Measurements from ENCODE around the gene IFT122. TPM values are rescaled to one million over a fixed set of nuclear protein-coding genes. Genes with fewer than 3 reads are reported as not detected.
"Not testable (repeated sequence)": the region's sequence is repeated elsewhere in the genome, so short reads cannot be mapped to it uniquely, and the experiment has no call there.

The IFT122 gene
- total RNA-seq, 6 experiments from 2014 or later, result 7.1 to 16.8 (median 11.5) TPM

DNA sequence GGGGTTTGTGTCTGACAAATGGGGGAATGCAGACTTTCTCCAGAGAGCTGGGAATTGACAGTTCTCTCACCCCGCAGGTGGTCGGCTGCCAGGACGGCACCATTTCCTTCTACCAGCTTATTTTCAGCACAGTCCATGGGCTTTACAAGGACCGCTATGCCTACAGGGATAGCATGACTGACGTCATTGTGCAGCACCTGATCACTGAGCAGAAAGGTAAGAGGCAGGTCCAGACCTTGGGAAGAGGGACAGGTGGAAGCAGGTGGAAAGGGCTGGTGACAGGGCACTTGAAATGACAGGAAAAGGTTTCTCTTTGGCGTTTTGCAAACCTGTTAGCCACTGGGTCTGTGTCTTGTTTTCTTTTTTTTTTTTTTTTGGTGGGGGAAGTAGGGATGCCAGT lies 36.6 kb downstream of the IFT122 start:
- Histone ChIP-seq H3K9me3 (no peaks in the 10 kb centered on the region), H3K27me3 (no peaks in the 10 kb centered on the region), H3K4me1 (peaks cover 0 to 33% (median 7%) of the 10 kb centered on the region in 4 donors), H3K4me3 (no peak overlapping the region), H3K27ac (no peak overlapping the region), H3K36me3 (peaks cover 0 to 20% (median 0%) of the 10 kb centered on the region in 4 donors)
- intact Hi-C loops (cut with DNase I), result no loop called here
- TF ChIP-seq, protein P1, sequence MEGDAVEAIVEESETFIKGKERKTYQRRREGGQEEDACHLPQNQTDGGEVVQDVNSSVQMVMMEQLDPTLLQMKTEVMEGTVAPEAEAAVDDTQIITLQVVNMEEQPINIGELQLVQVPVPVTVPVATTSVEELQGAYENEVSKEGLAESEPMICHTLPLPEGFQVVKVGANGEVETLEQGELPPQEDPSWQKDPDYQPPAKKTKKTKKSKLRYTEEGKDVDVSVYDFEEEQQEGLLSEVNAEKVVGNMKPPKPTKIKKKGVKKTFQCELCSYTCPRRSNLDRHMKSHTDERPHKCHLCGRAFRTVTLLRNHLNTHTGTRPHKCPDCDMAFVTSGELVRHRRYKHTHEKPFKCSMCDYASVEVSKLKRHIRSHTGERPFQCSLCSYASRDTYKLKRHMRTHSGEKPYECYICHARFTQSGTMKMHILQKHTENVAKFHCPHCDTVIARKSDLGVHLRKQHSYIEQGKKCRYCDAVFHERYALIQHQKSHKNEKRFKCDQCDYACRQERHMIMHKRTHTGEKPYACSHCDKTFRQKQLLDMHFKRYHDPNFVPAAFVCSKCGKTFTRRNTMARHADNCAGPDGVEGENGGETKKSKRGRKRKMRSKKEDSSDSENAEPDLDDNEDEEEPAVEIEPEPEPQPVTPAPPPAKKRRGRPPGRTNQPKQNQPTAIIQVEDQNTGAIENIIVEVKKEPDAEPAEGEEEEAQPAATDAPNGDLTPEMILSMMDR (IDR thresholded peaks at IDR 0.05), result no peak
- TF ChIP-seq POLR2A (IDR thresholded peaks at IDR 0.05), result no peak
- no peak for DNase-seq
- no peak for ATAC-seq
- WGBS (ENCODE audit: insufficient coverage, low coverage, low lambda C conversion rate, missing lambda C conversion rate), result 96% methylated on average over 6 of the region's 6 CpGs

DNA sequence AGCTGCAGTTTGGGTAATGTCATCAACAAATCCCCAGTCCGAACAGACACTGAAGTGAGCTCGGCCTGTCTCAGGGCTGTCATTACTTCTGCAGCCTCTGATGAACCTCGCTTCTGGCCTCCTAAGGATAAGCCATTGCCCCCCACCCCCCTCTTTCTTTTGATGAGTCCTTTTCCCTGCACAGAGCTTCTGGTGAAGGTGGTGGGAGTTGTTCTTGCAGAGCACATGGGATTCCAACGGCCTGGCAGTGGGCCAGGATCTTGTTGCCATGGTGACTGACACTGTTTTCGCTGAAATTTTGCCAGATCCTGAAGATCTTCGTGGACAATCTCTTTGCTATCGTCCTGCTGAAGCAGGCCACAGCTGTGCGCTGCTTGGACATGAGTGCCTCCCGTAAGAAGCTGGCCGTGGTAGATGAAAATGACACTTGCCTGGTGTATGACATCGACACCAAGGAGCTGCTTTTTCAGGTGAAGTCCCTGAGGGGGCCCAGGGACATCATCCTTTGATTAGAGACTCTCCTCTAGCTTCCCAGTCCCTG lies 41.3 kb downstream of the IFT122 start:
- H3K9me3 ChIP-seq, H3K27me3 ChIP-seq, H3K4me3 ChIP-seq, H3K4me1 ChIP-seq, H3K27ac ChIP-seq, DNase-seq, ATAC-seq: not testable (repeated sequence)
- H3K36me3 ChIP-seq, result peaks cover 0 to 20% (median 0%) of the 10 kb centered on the region in 4 donors
- intact Hi-C loops (cut with DNase I), result loop anchor here (10.0 kb wide), 1 partner anchor 134 kb away; no protein-coding TSS in a partner anchor
- 60% methylated on average over 2 of the region's 11 CpGs for WGBS (ENCODE audit: insufficient coverage, low coverage, low lambda C conversion rate, missing lambda C conversion rate)

DNA sequence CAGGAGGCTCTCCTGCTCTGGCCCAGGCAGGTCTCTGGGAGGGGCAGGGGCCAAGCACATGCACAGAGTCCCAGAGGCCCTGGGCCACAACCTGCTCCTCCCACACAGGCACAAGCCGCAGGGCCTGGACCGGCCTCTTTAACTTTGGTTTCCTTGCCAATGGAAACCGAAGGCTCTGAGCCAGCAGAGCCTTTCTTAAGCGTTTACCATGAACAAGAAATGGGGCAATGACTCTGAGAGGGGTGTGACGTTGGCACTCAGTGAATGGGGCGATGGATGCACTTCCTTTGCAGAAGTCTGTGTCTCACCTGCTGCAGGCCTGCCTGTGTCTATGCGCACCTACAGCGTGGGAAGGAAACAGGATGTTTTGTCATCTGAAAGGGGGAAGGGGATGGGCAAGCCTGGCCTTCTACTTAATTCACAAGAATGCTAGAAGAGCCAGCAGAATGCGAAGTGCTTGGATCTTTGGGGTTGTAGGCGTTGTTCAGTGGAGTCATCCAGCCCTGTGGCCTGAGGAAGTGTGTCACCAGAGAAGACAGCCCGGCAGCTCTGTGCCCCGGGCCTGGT lies 41.8 kb downstream of the IFT122 start:
- intact Hi-C loops (cut with DNase I), result loop anchor here (10.0 kb wide), 1 partner anchor 133 kb away; no protein-coding TSS in a partner anchor
- Histone ChIP-seq H3K4me3 (no peak overlapping the region), H3K27me3 (no peaks in the 10 kb centered on the region), H3K9me3 (no peaks in the 10 kb centered on the region), H3K36me3 (peaks cover 0 to 20% (median 0%) of the 10 kb centered on the region in 4 donors), H3K4me1 (peaks cover 0 to 5% (median 0%) of the 10 kb centered on the region in 4 donors), H3K27ac (no peak overlapping the region)
- no peak for TF ChIP-seq POLR2A (IDR thresholded peaks at IDR 0.05)
- TF ChIP-seq, protein P1 (IDR thresholded peaks at IDR 0.05), result no peak
- ATAC-seq (peak in 1 of 4 donors; percentile 30), DNase-seq (no peak)
- WGBS (ENCODE audit: insufficient coverage, low coverage, low lambda C conversion rate, missing lambda C conversion rate), result 56% methylated on average over 5 of the region's 12 CpGs

DNA sequence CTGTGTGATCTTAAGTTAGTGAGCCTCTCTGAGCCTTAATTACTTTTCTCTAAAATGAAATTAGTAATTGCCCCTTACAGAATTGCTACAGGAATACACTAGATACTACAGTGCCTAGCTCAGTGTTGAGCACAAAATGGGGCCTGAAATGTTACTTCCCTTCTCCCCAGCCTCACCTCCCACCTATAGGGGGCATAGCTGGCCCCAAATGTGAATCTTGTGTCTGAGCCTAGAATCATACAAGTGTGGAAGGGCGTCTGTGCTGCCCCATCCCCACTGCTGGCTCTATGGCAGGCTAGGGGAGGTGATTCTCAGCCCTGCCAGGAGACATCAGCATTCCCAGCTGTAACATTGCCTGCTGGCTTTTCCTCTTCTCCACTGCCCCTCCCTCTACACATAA lies 42.7 kb downstream of the IFT122 start:
- intact Hi-C loops (cut with DNase I), result loop anchor here (10.0 kb wide), 1 partner anchor 132 kb away; no protein-coding TSS in a partner anchor
- H3K27me3 ChIP-seq, result no peaks in the 10 kb centered on the region
- H3K4me3 ChIP-seq, result no peak overlapping the region
- no peak for TF ChIP-seq POLR2A (IDR thresholded peaks at IDR 0.05)
- TF ChIP-seq, protein P1 (IDR thresholded peaks at IDR 0.05), result no peak
- no peak for DNase-seq
- peaks cover 0 to 20% (median 0%) of the 10 kb centered on the region in 4 donors for H3K36me3 ChIP-seq
- H3K27ac ChIP-seq, result no peak overlapping the region
- WGBS (ENCODE audit: insufficient coverage, low coverage, low lambda C conversion rate, missing lambda C conversion rate), result 100% methylated on average over 1 of the region's 1 CpG
- no peaks in the 10 kb centered on the region for H3K9me3 ChIP-seq
- no peak for ATAC-seq
- H3K4me1 ChIP-seq, result peaks cover 0 to 13% (median 0%) of the 10 kb centered on the region in 4 donors

DNA sequence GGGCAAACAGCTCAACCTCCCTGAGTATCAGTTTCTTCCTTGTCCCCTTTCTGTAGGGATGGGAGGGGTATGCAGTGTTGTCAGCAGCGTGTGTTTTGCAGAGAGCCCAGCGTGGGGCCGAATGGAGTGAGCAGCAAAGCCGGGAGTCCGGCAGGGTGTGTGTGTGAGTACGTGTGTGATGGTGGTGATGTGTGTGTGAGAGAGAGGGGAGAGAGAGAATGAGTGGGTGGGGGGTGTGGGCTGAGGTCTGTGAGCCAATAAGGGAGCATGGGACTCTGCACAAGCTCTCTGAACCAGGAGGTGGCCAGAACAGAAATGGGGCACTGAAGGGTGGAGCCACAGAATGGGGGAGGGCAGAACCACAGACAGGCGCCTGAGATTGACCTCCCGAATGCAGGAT lies 43.8 kb downstream of the IFT122 start:
- intact Hi-C loops (cut with DNase I), result loop anchor here (10.0 kb wide), 1 partner anchor 131 kb away; no protein-coding TSS in a partner anchor
- no peak for TF ChIP-seq POLR2A (IDR thresholded peaks at IDR 0.05)
- TF ChIP-seq, protein P1 (IDR thresholded peaks at IDR 0.05), result no peak
- Histone ChIP-seq H3K4me3 (no peak overlapping the region), H3K27ac (no peak overlapping the region), H3K9me3 (no peaks in the 10 kb centered on the region), H3K36me3 (peaks cover 0 to 9% (median 0%) of the 10 kb centered on the region in 4 donors), H3K4me1 (peaks cover 0 to 13% (median 0%) of the 10 kb centered on the region in 4 donors), H3K27me3 (no peaks in the 10 kb centered on the region)
- no peak for ATAC-seq
- 88% methylated on average over 7 of the region's 8 CpGs for WGBS (ENCODE audit: insufficient coverage, low coverage, low lambda C conversion rate, missing lambda C conversion rate)
- DNase-seq, result no peak

DNA sequence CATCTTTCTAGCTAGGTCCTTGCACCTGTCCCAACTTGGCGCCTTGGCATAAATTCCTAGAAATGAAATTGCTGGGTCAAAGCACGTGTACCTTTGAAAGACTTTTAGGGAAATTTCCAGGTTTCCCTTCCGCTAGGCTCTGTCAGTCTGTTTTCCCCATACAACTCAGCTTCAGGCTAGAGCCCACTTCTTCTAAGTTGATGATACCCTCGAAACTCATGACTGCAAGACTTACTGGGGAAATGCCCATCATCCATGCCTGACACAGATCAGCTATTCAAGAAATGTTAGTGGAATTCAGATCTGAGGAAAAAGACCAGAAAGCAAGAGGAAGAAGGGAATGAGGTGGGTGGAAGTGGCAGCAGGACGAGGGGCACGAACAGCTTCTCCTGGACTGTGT lies 45.1 kb downstream of the IFT122 start:
- H3K4me1 ChIP-seq, result peaks cover 0 to 13% (median 0%) of the 10 kb centered on the region in 4 donors

More for the DNA sequence above, 45.1 kb downstream of the IFT122 start:
- not testable (repeated sequence) for ATAC-seq, H3K4me3 ChIP-seq, DNase-seq, H3K9me3 ChIP-seq, H3K27me3 ChIP-seq, H3K36me3 ChIP-seq
- 78% methylated on average over 6 of the region's 6 CpGs for WGBS (ENCODE audit: insufficient coverage, low coverage, low lambda C conversion rate, missing lambda C conversion rate)
- H3K27ac ChIP-seq, result peak overlapping the region in 1 of 3 donors; percentile 9
- intact Hi-C loops (cut with DNase I), result loop anchor here (10.0 kb wide), 1 partner anchor 130 kb away; no protein-coding TSS in a partner anchor

Data from right lobe of liver (tissue), 6 donors.